Measurements from ENCODE around the gene E2F2. TPM values are rescaled to one million over a fixed set of nuclear protein-coding genes. Genes with fewer than 3 reads are reported as not detected.
A peak's percentile ranks its signal among the peaks of the same experiment; 100 is the strongest.

The E2F2 gene
- total and polyA plus RNA-seq, 2 of the 13 experiments (the other 11 are each of a cell fraction or from before 2014, with no cell fraction given), result 0.65 to 6.6 TPM

DNA sequence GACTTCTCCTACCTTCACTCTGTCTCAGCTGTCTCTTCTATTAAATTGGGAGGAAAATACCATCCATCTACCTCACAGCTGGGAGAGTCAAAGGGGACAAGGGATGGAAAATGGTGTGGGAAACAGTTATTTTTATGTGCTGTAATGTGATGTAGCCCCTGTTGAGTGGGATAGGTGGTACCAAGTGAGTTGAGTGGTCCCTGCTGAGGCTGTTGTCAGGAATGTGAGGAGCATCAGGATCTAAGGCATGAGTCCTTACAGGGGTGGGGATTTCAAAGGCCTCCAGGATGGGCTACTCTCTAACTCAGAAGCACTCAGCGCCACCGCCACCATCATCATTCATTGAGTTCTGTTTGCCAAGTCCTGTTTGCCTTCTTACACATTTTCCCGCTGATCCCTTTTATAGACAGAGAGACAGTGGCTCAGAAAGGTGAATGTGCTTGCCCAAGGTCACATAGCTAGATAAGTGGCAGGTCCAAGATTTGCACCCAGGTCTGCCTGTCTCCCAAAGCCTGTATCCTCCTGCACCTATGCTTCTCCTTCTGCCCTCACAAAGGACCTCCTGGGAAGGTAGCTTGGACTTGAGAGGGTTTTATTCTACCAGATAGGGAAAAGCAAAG, 32.8 kb upstream of the E2F2 start (continued):
- TF ChIP-seq YY1 (IDR thresholded peaks at IDR 0.05; ENCODE audit: insufficient read depth, insufficient replicate concordance, low read depth, low read length), result no peak
- no peak for TF ChIP-seq RBM22 (optimal IDR thresholded peaks at IDR 0.05; ENCODE audit: low read length)
- TF ChIP-seq KLF6 (CRISPR knock-in tag; IDR thresholded peaks at IDR 0.05), result no peak
- TF ChIP-seq ZBTB7A (CRISPR knock-in tag; IDR thresholded peaks at IDR 0.05), result no peak
- TF ChIP-seq HNRNPH1 (optimal IDR thresholded peaks at IDR 0.05; ENCODE audit: low read depth, low read length), result no peak
- no peak for TF ChIP-seq CBX2 (IDR thresholded peaks at IDR 0.05; ENCODE audit: low read depth, low read length)
- TF ChIP-seq CBX2 (CRISPR knock-in tag; IDR thresholded peaks at IDR 0.05; ENCODE audit: low read depth), result no peak
- no peak for TF ChIP-seq ZNF382 (CRISPR knock-in tag; IDR thresholded peaks at IDR 0.05; ENCODE audit: borderline replicate concordance)
- TF ChIP-seq NONO (IDR thresholded peaks at IDR 0.05), result no peak
- TF ChIP-seq NONO (CRISPR knock-in tag; conservative IDR thresholded peaks at IDR 0.05), result no peak
- TF ChIP-seq SRF (IDR thresholded peaks at IDR 0.05; ENCODE audit: low read depth, low read length), result peak; percentile 87
- TF ChIP-seq ZSCAN5A (CRISPR knock-in tag; IDR thresholded peaks at IDR 0.05; ENCODE audit: borderline replicate concordance), result 0 out of 2 replicates have a peak, but pooled peaks have one; percentile 1
- TF ChIP-seq, protein P1, sequence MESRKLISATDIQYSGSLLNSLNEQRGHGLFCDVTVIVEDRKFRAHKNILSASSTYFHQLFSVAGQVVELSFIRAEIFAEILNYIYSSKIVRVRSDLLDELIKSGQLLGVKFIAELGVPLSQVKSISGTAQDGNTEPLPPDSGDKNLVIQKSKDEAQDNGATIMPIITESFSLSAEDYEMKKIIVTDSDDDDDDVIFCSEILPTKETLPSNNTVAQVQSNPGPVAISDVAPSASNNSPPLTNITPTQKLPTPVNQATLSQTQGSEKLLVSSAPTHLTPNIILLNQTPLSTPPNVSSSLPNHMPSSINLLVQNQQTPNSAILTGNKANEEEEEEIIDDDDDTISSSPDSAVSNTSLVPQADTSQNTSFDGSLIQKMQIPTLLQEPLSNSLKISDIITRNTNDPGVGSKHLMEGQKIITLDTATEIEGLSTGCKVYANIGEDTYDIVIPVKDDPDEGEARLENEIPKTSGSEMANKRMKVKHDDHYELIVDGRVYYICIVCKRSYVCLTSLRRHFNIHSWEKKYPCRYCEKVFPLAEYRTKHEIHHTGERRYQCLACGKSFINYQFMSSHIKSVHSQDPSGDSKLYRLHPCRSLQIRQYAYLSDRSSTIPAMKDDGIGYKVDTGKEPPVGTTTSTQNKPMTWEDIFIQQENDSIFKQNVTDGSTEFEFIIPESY (CRISPR knock-in tag; IDR thresholded peaks at IDR 0.05), result no peak
- TF ChIP-seq, protein P2, sequence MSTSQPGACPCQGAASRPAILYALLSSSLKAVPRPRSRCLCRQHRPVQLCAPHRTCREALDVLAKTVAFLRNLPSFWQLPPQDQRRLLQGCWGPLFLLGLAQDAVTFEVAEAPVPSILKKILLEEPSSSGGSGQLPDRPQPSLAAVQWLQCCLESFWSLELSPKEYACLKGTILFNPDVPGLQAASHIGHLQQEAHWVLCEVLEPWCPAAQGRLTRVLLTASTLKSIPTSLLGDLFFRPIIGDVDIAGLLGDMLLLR (CRISPR knock-in tag; IDR thresholded peaks at IDR 0.05), result no peak
- no peak for TF ChIP-seq TRIM24 (CRISPR knock-in tag; IDR thresholded peaks at IDR 0.05)
- TF ChIP-seq, protein P3, sequence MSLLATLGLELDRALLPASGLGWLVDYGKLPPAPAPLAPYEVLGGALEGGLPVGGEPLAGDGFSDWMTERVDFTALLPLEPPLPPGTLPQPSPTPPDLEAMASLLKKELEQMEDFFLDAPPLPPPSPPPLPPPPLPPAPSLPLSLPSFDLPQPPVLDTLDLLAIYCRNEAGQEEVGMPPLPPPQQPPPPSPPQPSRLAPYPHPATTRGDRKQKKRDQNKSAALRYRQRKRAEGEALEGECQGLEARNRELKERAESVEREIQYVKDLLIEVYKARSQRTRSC (CRISPR knock-in tag; IDR thresholded peaks at IDR 0.05; ENCODE audit: low read depth), result no peak
- TF ChIP-seq RFX1 (IDR thresholded peaks at IDR 0.05), result no peak
- TF ChIP-seq SP2 (CRISPR knock-in tag; IDR thresholded peaks at IDR 0.05), result no peak
- TF ChIP-seq GRHL1 (CRISPR knock-in tag; conservative IDR thresholded peaks at IDR 0.05), result no peak
- TF ChIP-seq CBX1 (IDR thresholded peaks at IDR 0.05; ENCODE audit: low read depth), result no peak
- no peak for TF ChIP-seq SNRNP70 (IDR thresholded peaks at IDR 0.05; ENCODE audit: low read depth, low read length)
- TF ChIP-seq NCOA1 (CRISPR knock-in tag; IDR thresholded peaks at IDR 0.05), result no peak
- no peak for TF ChIP-seq ZNF75D (CRISPR knock-in tag; IDR thresholded peaks at IDR 0.05; ENCODE audit: borderline replicate concordance)
- no peak for TF ChIP-seq GATAD1 (CRISPR knock-in tag; IDR thresholded peaks at IDR 0.05)
- TF ChIP-seq AKAP8 (CRISPR knock-in tag; IDR thresholded peaks at IDR 0.05), result no peak
- TF ChIP-seq ZNF10 (CRISPR knock-in tag; IDR thresholded peaks at IDR 0.05; ENCODE audit: borderline replicate concordance, low read depth), result no peak

All from HepG2 (cell line).